ENCODE data around the gene HHAT.

HHAT gene

DNA sequence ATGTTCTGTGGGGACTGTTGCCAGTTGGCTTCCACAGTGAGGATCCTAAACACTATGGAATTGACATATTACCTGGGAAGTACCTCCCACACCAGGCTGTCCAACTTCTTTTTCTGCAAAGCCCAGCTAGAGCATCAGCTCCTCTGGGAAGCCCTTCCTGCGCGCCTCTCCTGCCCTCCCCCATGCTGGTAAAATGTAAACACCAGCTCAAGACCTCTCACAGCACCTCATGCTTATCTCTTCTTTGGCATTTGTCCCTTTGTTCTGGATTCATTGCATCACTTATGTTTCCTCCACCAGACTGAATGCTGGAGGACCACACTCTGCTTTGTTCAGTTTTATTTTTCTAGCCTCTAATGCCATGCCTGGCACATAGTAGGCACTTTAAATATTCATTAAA lies 172.1 kb downstream of the HHAT start:
- DNase-seq = no peak

DNA sequence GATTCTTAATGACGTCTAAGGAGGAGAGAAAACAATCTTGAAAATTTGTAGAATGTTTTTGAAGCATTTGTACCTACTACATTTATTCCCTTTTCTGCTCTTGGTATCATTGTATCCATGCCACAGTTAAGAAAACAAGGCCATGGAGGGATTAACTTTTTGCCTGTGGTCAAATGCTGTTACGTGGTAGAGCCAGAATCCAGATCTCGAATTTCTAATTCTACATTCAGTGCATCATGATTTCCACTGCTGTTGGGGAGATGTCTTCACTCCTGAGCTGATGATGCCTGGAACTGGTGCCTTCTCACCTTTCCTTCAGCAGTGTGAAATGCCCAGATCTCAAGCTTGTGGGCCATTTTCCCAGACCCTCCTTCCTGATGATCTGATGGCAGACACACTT lies 175.6 kb downstream of the HHAT start:
- no peak for DNase-seq

- no peak for DNase-seq
Observed at GRCh38 chr1:210505601-210506496, 177.1 kb downstream of the HHAT start.

DNA sequence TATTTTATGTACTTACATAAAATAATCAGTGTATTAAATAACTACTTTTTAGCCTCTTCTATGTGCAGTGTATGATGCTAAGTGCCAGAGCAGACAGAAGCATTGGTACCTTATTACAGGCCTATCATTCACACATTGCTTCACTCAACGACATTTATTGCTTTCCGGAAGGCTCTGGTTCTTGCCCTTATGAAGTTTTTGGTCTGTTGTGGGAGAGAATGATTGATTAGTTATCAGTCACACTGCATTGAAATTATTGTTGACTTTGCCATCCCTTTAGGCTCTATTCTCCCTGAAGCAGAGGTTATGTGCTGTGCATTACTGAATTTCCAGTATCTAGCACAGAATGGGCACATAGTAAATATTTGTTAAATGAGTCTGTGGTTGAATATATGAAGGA lies 178.0 kb downstream of the HHAT start:
- DNase-seq = no peak

- DNase-seq = no peak
Observed at GRCh38 chr1:210516092-210516656, 187.5 kb downstream of the HHAT start.

DNA sequence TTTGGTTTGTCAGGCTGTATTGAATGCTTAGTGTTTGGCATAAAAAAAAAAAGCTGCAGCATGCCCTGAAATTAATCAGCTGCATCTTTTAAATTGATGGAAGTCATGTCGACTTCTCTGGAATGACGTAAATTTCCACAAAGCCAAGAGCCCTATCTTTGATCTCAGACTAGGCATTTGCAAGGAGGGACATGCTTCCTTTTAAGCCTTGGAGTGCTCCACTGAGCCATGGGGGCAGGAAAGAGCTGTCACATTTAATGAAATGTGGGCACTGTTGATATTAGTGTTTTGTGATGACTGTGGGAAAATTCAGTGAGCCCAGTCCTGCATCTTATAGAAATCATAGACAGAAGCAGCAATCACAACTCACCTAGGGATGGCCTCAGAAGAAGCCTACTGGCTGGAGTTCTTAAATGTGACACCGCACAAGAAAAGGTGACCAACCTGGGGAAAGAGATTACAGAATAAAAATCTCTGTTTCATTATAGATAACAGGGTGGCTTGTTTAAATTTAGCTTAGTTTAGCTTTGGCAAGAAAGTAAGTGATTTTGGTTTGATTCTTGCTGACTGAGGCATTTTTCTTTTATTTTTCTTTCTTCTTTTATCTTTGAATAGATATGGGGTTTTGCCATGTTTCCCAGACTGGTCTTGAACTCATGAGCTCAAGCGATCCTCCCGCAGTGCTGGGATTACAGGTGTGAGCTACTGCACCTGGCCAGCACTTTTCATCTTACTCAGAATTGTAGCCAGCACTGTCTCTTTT lies 188.2 kb downstream of the HHAT start:
- DNase-seq = no peak

DNA sequence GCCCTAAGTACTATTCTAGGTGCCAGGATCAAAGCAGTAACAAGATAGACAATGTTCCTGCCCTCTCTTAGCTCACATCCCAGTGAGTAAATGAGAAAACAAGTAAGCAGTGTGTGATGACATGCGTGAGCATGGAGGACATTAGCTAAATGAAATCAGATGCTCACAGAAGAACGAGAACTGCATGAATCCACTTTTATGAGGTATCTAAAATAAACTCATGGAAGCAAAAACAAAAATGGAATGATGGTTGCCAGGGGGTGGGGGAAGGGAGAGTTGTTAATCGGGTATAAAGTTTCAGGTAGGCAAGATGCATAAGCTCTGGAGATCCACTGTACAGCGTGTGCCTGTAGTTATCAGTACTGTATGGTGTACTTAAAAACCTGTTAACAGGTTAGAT lies 195.1 kb downstream of the HHAT start:
- DNase-seq = no peak

DNA sequence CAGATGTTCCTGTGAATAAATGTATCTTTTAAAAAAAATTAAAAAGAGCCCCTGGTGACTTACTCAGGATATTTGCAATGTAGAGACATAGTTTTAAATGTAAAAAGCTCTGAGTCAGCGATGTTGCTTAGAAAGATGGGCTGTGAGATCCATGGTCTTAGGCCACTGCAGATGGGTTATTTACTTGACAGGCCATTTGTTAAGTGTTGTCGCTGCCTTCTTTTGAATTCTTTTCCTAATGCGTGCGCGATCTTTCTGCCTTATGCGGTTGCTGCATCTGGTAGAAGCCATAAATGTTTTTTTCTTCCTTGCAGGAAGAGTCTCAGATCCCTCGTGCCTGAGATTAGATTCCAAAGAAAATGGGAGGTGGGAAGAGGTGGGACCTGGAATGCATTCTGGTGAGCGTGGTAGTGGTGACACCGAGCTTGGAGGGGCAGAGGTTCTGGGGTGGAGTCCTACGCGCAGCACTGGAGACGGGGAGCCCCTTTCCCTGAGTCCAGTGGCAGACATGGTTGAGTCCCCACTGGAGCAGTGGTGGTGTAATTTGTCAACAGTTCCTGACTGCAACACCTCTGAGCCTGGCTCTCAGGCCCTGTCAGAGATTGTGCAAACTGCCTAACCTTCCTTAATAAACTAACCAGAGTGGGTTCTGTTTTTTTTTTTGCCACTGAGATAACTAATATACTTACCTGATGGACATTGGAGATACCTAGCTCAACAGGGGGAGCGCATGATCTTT lies 197.2 kb downstream of the HHAT start:
- no peak for DNase-seq

DNA sequence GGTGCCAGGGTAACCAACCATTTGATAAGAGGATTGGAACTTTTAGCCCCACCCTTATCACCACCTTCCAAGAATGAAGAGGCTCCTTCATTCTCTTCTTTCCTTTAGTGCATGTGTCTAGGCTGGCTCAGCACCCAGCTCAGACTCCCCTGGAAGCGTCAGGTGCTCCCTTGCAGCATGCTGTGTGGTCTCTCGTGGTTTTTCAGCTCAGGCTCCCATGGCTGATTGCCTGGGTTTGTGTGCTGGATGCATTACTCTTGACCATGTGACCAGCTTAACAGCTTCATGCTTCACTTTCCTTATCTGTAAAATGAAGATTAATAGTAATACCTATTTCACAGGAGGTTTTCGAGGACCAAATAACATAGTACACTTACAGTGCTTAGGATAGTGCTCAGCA lies 198.4 kb downstream of the HHAT start:
- no peak for DNase-seq

DNA sequence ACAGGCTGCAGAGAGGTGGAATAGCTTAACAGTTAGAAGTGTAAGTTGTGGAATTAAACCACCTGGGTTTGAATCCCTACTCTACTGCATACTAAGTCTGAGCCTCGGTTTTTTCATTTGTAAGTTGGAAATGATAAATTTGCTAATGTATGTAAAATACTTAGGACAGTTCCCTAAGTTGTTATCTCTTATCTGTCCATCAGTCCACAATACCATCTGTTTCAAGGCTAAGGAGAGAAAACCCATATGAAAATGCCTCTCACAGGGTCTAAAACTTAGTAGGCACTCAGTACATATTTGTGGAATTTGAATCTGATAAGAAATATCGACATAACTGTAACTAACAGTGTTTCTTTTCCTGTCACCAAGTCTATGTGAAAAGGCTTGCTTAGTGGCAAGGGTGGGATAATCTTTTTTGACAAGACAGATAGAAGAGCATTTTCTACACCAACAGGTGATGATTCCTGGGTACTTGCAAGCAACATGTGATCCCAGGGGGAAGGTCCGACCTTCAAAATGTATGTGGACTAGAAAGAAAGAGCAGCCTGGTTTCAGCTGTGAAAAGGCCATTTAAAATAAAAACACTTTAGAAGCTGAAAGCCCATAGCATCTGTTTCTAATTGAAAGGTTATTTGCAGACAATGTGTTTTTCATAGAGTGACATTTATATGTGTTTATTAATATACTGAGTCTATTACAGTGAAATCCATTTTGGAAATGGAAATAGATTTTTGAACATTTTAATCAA lies 202.9 kb downstream of the HHAT start:
- DNase-seq = no peak

GRCh38 chr1:210532223-210532598 lies 203.5 kb downstream of the HHAT start:
- no peak for DNase-seq

- DNase-seq = no peak
Observed at GRCh38 chr1:210535761-210536160, 207.1 kb downstream of the HHAT start.

- DNase-seq = no peak
Observed at GRCh38 chr1:210536254-210536961, 207.7 kb downstream of the HHAT start.

GRCh38 chr1:210540288-210540687 lies 211.6 kb downstream of the HHAT start:
- DNase-seq = no peak

DNA sequence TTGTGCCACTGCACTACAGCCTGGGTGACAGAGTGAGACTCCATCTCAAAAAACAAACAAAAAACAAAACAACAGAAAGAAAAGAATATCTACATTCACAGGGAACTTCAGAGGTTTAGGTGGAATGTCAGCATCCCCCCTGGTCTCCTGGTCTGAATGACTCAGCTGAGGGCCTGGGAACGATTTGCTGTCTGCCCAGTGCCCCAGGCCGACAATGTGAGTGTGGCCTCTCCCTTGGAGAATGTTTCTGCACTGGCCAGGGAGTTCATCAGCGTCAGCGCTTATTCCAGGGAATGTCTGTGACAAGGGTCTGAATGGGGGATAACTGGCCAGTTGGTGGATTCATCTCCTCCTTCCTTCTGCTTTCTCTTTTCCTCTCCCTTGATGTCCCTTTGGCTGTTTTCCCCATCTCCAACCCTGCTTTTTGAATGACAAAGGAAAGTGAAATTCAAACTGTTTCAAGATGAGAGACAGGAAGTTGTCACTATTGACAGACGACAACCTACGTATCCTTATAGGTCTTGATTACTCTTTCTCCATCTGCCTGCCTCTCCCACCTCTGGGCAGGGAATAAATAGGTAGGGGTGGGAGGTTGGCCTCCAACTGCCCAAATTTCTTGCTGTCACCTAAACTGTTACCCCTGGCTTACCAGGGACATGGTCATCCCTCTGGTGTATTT lies 213.1 kb downstream of the HHAT start:
- no peak for DNase-seq

GRCh38 chr1:210551899-210552298 lies 223.2 kb downstream of the HHAT start:
- DNase-seq = no peak

- DNase-seq = no peak
Observed at GRCh38 chr1:210553711-210554110, 225.0 kb downstream of the HHAT start.

- DNase-seq = no peak
Observed at GRCh38 chr1:210554382-210554781, 225.7 kb downstream of the HHAT start.

- no peak for DNase-seq
Observed at GRCh38 chr1:210556475-210556874, 227.8 kb downstream of the HHAT start.

- DNase-seq = no peak
Observed at GRCh38 chr1:210557426-210558077, 228.8 kb downstream of the HHAT start.

DNA sequence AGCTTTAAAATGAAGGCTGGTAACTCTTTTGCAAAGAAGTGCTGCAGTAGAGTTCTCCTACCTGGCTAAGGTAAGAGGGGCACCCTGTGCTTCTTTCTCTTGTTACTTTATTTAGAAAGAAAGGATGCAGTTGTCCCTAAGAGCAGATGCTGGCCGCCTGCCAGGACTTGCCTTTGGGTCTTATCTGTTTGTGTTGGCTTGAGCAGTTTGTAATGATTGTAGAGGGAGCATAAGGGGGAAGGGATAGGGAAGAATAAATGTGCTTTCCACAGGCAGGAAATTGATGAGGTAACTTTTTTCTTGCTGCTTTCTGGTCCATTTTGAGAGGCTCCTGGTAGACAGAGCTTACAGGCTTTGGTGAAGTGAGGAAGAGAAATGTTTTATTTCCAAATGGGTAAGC lies 229.6 kb downstream of the HHAT start:
- DNase-seq = no peak
